Gastroesophageal sphincter (tissue), 3 donors: Measurements from ENCODE around the gene TMEM225B.

Experiments used
- CTCF ChIP-seq, 4 experiments: fragments of 200-600 bp in 2 of 4; fragments of 450-650 bp in 2 of 4; sonication (generic) in 1 of 4; IDR thresholded peaks; one replicate each; pipeline ENCODE4 v1.5.1; 2017 to 2019; ENCODE audit warnings: antibody characterized with exemption in 4 of 4, mild to moderate bottlenecking in 2 of 4, moderate library complexity in 2 of 4
- EP300 ChIP-seq: sonication (generic); formaldehyde crosslinking; IDR thresholded peaks from one replicate; pipeline ENCODE4 v1.6.1; 2017; ENCODE audit warnings: antibody characterized with exemption, mild to moderate bottlenecking
- POLR2A ChIP-seq, 2 donors: fragments of 450-650 bp; IDR thresholded peaks; one replicate each; pipeline ENCODE4 v1.6.1; 2017; ENCODE audit warnings: antibody characterized with exemption in 2 of 2, mild to moderate bottlenecking in 2 of 2, moderate library complexity in 1 of 2
- POLR2AphosphoS5 ChIP-seq: sonication (generic); formaldehyde crosslinking; IDR thresholded peaks from one replicate; pipeline ENCODE4 v1.6.1; 2017; ENCODE audit warnings: antibody characterized with exemption

GRCh38 chr7:99623702-99624447 lies 25.8 kb downstream of the TMEM225B start:
- no peak for TF ChIP-seq CTCF (IDR thresholded peaks at IDR 0.05)
- no peak for TF ChIP-seq EP300
- TF ChIP-seq POLR2A (IDR thresholded peaks at IDR 0.05): no peak
- no peak for TF ChIP-seq POLR2AphosphoS5
